Activated CD4-positive, CD25-positive, alpha-beta regulatory T cell treated with anti-CD3 and anti-CD28 coated beads, Interleukin-2, amount 50 U/mL, for 24 hours (primary cell): ENCODE measurements around the gene URGCP.
"Not testable (repeated sequence)": the region's sequence is repeated elsewhere in the genome, so short reads cannot be mapped to it uniquely, and the experiment has no call there.

Source experiments
- ATAC-seq, 2 donors: fragments of 150-1000 bp; cut with Tn5 transposase; one replicate each; pipeline ENCODE4 v1.10.0; 2021; ENCODE audit warnings: mild to moderate bottlenecking in 1 of 2, moderate library complexity in 1 of 2

Gene URGCP

GRCh38 chr7:43872406-43873110 lies 33.8 kb downstream of the URGCP start:
- ATAC-seq = no peak

- ATAC-seq = no peak
Observed at GRCh38 chr7:43871064-43871463, 35.3 kb downstream of the URGCP start.

DNA sequence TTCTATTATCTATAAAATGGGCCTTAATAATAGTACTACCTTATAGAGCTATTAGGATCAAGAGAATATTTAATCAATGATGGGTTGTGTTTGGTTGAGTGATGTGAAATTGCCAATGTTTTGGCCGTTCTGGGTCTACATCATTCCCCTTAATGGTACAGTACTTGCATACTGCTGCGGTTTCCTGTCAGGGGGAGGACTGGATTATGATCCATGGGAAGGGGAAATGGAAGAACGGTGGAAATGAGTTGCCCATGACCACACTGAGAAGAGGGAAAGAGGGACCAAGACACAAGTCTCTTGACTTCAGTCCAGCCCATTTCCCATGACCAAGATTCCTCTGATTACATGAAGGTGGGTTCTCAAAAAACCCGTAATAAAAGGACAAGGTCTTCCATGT lies 36.1 kb downstream of the URGCP start:
- no peak for ATAC-seq

- ATAC-seq = peak; percentile 7 to 11
Observed at GRCh38 chr7:43869867-43870240, 36.5 kb downstream of the URGCP start.

DNA sequence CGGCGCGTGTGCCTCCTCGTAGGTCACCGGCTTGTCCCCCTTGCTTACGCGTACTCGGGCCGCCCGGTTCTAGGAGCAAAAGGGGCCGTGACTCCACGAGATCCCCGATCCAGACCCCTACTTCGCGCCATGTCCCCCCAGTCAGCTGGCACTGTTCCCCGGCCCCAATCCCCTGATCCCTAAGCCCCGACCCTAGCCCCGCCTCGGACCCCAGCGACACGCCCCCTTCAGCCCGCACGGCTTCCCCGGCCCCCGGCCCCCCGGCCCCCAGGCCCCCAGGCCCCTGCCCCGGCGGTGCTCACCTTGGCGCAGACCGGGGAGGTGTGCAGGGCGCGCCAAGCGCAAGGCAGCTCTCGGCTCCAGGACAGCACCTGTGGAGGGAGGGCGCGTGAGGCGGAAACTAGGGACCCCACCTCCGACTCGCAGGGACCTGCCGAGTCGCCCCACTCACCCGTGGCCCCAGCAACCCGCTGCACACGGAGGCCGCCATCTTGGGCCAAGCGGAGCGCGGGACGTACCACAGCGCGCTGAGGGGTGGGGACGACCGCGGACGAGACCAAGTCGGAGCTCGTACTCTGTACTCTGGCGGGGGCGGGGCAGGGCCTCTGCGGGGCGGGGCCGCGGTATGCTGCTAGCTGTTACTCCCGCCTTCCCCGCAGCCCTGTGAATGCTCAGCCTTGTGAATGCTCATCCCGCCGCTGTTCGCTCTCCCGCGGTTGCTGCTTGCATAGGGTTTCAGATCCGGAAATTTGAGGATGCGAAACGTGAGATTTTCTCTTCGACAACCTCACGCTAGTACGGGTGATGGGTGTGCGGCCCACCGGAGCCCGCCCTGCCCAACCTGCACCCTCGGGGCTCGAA lies 37.2 kb downstream of the URGCP start, which contains the start of gene MRPS24:
Gene MRPS24 (minus strand): TSS at position 512 of the 861 bp plus-strand sequence. CDS start 22 bp downstream, at position 490.
- ATAC-seq = peak; percentile 98 to 99

DNA sequence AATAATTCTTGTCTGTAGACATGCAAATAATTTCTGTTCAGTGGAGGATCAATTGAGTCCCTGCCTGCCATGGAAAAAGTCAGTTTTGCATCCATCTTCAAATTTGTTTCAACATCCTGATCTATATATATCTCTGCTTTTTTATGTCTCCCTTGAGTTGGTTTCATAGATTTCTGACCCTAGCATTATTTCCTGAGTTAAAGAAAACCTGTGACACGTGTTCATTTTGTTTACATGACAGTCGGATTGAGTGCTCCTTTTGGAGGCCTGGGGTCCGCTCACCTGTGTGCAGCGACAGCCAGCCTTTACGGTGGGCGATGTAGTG lies 37.8 kb downstream of the URGCP start:
- ATAC-seq = no peak

DNA sequence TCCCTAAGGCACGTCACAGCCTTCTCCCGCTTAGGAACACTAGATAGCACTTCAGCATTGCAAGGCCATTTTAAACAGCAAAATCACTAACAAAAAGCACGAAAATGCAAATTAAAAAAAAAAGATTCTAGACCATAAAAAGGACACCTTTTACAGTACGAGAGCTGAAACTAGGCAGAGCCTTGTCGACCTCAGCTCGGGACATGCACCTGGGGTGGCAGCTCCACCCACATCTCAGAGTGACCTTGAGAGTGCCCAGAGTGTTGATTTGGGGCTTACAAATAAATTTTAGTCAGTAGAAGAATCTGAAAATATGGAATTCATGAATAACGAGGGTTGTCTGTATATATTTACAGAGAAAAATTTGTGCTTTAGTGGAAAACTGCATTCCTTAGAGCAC lies 38.2 kb downstream of the URGCP start:
- no peak for ATAC-seq

DNA sequence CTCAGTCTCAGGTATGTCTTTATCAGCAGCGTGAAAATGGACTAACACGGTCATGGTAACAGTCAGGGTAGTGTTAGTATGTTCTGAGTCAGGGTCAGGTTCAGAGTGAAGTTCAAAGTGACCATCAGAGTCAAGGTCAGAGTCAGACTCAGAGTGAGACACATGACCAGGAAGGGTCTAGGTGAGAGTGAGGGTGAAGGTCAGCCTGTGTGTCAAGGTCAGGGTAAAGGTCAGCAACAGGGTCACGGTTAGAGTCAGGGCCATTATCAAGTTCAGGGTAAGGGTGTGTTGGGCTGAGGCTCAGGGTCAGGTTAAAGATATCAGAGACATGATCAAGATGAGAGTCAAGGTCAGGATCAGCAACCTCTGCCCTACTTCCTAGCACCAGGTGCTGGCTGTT lies 41.1 kb downstream of the URGCP start:
- ATAC-seq = no peak

DNA sequence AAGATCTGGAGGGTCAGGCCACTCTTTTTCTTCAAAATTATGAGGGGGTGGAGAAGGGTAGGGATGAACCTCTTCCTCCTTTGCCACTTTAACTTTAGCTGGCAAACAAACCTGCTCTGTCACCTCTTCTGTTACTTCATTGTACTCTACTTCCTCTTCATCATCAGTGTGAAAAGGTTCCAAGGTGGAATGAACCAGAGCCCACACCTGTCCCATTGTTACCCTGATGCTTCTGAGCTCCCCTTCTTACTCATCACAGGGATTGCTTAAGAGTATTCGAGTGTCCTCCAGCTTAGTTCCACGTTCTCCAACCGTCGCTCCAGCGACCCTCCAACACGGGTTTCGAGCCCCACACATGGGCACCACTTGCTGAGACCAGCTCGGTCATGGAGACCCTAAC lies 42.3 kb downstream of the URGCP start:
- no peak for ATAC-seq

- peak in 1 of 2 donors; percentile 45 for ATAC-seq
Observed at GRCh38 chr7:43856996-43857395, 49.4 kb downstream of the URGCP start.

- ATAC-seq = no peak
Observed at GRCh38 chr7:43856316-43856715, 50.1 kb downstream of the URGCP start.

DNA sequence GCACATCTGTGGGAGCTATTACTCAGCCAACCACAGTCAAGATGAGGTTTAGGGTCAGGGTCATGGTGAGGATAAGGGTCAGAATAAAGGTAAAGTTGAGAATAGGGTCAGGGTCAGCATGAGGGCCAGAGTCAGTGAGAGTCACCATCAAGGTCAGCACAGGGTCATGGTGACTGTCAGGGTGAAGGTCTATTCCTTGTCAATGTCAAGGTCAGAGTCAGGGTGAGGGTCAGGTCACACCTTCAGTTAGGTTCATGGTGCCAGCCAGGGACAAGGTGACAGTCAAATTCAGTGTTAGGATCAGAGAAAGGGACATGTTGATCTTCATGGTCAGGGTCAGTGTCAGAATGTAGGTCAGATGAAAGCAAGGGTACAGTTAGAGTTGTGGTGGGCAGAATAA lies 51.2 kb downstream of the URGCP start:
- no peak for ATAC-seq

- ATAC-seq = no peak
Observed at GRCh38 chr7:43851805-43852204, 54.6 kb downstream of the URGCP start.

GRCh38 chr7:43850348-43851116 lies 55.9 kb downstream of the URGCP start:
- no peak for ATAC-seq

GRCh38 chr7:43849047-43849446 lies 57.3 kb downstream of the URGCP start:
- ATAC-seq = no peak

- no peak for ATAC-seq
Observed at GRCh38 chr7:43847496-43847895, 58.9 kb downstream of the URGCP start.

GRCh38 chr7:43844662-43845061 lies 61.7 kb downstream of the URGCP start:
- ATAC-seq = no peak

DNA sequence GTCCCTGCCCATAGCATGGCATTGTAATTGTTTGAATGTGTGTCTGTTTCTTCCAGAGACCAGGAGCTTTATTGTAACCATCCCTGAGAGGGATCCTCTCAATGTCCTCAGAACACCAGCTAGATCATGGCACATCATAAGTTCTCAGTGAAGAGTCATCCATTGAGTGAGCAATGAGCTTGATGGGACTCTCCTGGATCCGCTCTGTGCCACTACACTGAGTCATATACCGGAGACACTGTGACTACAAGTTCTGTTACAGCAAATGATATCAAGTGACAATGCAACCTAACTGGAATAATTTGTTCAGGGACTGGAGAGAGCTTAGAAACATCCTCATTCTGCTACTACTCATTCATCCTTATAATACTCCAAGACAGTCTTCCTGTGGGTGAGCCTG lies 62.1 kb downstream of the URGCP start:
- peak in 1 of 2 donors; percentile 30 for ATAC-seq

DNA sequence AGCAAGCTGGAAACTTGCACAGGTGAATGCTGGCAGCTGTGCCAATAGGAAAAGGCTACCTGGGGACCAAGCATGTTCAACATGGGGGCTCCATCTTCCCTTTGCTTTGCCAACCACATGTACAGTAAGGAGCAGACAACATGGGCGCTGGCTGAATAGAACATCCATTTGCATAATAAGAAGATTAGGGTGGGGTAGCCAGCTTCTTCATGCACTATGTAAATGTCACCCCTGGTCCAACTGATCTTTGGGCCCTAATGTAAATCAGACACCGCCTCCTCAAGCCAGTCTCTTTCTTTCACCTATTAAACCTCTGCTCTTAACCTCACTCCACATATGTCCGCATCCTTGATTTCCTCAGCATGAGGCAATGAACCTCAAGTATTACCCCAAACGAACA lies 63.1 kb downstream of the URGCP start:
- ATAC-seq = no peak

DNA sequence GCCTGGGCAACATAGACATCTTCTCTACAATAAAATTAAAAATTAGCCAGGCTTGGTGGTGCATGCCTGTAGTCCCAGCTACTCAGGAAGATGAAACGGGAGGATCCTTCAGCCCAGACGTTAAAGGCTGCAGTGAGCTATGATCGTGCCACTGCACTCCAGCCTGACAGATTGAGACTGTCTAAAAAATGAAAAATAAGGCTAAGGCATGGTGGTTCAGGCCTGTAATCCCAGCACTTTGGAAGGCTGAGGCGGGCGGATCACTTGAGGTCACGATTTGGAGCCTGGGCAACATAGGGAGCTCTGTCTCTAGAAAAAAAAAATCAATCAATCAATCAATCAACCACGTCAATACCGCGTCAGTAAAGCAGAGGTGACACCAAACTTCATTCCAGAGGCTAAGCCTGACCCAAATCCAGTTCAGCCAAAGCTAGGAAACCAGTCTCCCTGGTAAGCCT lies 68.2 kb downstream of the URGCP start:
- no peak for ATAC-seq

DNA sequence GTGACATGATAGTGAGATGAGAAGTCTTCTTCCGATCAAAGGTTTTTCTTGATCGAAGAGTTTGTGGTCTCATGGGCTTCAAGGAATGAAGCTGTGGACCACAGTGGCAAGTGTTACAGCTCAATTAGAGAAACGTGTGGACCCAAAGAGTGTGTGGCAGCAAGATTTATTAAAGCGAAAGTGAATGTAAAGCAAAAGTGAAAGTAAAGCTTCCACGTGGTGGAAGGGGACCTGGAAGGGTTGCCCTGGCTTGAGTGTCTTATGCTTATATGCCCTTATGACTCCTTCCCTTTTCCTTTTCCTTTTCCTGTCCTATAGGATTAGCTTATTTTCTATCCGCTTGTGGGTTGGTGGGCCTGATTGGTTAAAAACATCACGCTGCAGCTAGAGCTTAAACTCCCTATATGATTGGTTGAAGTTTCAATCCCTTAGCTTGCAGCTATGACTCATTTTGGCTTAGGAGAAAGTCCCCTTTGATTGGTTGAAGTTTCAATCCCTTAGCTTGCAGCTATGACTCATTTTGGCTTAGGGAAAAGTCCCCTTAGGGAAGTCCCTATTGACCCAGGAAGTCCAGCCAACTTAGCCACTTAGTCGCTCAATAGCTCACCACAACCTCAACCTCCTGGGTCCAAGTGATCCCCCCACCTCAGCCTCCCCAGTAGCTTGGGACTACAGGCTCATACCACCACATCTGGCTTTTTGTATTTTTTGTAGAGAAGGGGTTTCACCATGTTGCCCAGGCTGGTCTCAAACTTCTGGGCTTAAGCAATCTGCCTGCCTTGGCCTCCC lies 71.7 kb downstream of the URGCP start:
- ATAC-seq = peak; percentile 66 to 76

DNA sequence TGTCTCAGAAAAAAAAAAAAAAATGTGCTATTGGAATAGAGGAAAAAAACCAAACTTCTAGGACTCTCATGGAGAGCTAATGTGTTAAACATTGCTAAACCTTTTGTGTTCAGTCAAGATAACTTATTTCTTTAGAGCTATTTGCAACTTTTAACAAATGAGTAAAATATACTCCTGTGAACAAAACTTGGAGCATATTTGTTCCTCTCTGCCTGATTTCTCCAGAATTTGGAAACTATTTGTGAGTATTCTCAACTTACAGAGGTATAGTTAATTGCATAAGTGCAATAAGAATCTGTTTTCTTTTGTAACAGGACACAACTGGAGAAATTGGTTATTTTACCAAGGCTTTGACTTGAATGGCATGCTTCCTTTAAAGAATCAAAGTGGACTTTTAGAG lies 75.5 kb downstream of the URGCP start:
- ATAC-seq = not testable (repeated sequence)
